GM12875 (cell line): Measurements from ENCODE around the gene ANXA4.

Source experiments
- H3K4me3 ChIP-seq: one replicate; pipeline ENCODE4 v1.5.1; 2011; ENCODE audit warnings: low read depth, low read length, control low read depth
- CTCF ChIP-seq: IDR thresholded peaks from 2 replicates; pipeline ENCODE4 v1.5.1; 2011; ENCODE audit warnings: low read depth, mild to moderate bottlenecking, control low read depth, inconsistent platforms, low read length, moderate library complexity, borderline replicate concordance; ENCODE audit not compliant: insufficient read depth

ANXA4 gene

GRCh38 chr2:69779258-69780001 lies 37.5 kb downstream of the ANXA4 start:
- TF ChIP-seq CTCF = no peak
- H3K4me3 ChIP-seq = no peak overlapping the region

- H3K4me3 ChIP-seq = no peak overlapping the region
- TF ChIP-seq CTCF = no peak
Observed at GRCh38 chr2:69780921-69781320, 39.0 kb downstream of the ANXA4 start.

- TF ChIP-seq CTCF = no peak
- no peak overlapping the region for H3K4me3 ChIP-seq
Observed at GRCh38 chr2:69781321-69782248, 39.7 kb downstream of the ANXA4 start.

- TF ChIP-seq CTCF = no peak
- no peak overlapping the region for H3K4me3 ChIP-seq
Observed at GRCh38 chr2:69784228-69784627, 42.3 kb downstream of the ANXA4 start.

GRCh38 chr2:69785358-69785757 lies 43.4 kb downstream of the ANXA4 start:
- no peak for TF ChIP-seq CTCF
- no peak overlapping the region for H3K4me3 ChIP-seq

- no peak for TF ChIP-seq CTCF
- no peak overlapping the region for H3K4me3 ChIP-seq
Observed at GRCh38 chr2:69786052-69786560, 44.2 kb downstream of the ANXA4 start.
